H1 (cell line): ENCODE data around the gene DLL4. TPM values are rescaled to one million over a fixed set of nuclear protein-coding genes. Genes with fewer than 3 reads are reported as not detected.

Experiments used
- CTCF ChIA-PET: fragments of 300-600 bp; sonication (Branson Sonifier 250); formaldehyde crosslinking; loops from one replicate; lab custom pipeline; 2021; ENCODE audit not compliant: partially characterized antibody; lab: Charles Lee
- POLR2A ChIA-PET: fragments of 300-600 bp; sonication (Branson Sonifier 250); formaldehyde crosslinking; loops from one replicate; lab custom pipeline; 2021; ENCODE audit warnings: inconsistent platforms; ENCODE audit not compliant: partially characterized antibody; lab: Charles Lee
- DNase-seq, 2 experiments: peaks; one replicate each; pipeline versions ENCODE4 v3.0.0 to v3.0.0-alpha.2; 2010 to 2022; ENCODE audit warnings: low spot score in 2 of 2, low read depth in 1 of 2, mixed read lengths in 1 of 2
- FAIRE-seq: peaks from 2 replicates; lab custom pipeline; 2011; peaks lifted over from hg19 to GRCh38; lab: Jason Lieb, UNC
- H2AFZ ChIP-seq: 2 replicates; pipeline ENCODE4 v1.8.1; 2012; ENCODE audit warnings: low read length, inconsistent platforms
- H2AK5ac ChIP-seq: 2 replicates; pipeline ENCODE4 v1.6.1; 2013; ENCODE audit warnings: low read depth, low read length
- H2BK120ac ChIP-seq: replicated peaks from 2 replicates; pipeline ENCODE3; 2013; ENCODE audit warnings: low read depth, low read length, inconsistent platforms
- H2BK12ac ChIP-seq: 2 replicates; pipeline ENCODE4 v1.6.1; 2013; ENCODE audit warnings: low read depth, low read length
- H2BK15ac ChIP-seq: 2 replicates; pipeline ENCODE4 v1.6.1; 2013; ENCODE audit warnings: low read length
- H2BK20ac ChIP-seq: 2 replicates; pipeline ENCODE4 v1.6.1; 2013; ENCODE audit warnings: low read length
- H2BK5ac ChIP-seq: 2 replicates; pipeline ENCODE4 v1.6.1; 2013; ENCODE audit warnings: low read depth, low read length
- H3K14ac ChIP-seq: 2 replicates; pipeline ENCODE4 v1.6.1; 2013; ENCODE audit warnings: inconsistent platforms; ENCODE audit not compliant: insufficient read length
- H3K18ac ChIP-seq: 2 replicates; pipeline ENCODE4 v1.6.1; 2013; ENCODE audit warnings: low read length; ENCODE audit errors: extremely low read depth
- H3K23ac ChIP-seq: 2 replicates; pipeline ENCODE4 v1.6.1; 2013; ENCODE audit warnings: inconsistent platforms; ENCODE audit not compliant: insufficient read length
- H3K23me2 ChIP-seq: 2 replicates; pipeline ENCODE4 v1.6.1; 2013; ENCODE audit warnings: low read depth, low read length
- H3K27ac ChIP-seq: 2 replicates; pipeline ENCODE4 v1.6.1; 2011; ENCODE audit warnings: low read depth, low read length, inconsistent platforms
- H3K27me3 ChIP-seq, 4 experiments: replicated peaks in 1 of 4; 1 replicate in 1 of 4; 2 replicates in 3 of 4; pipeline versions ENCODE4 v1.6.1 to v1.8.1; 2011 to 2013; ENCODE audit warnings: low read length in 3 of 4, mild to moderate bottlenecking in 3 of 4, inconsistent platforms in 2 of 4, mixed read lengths in 2 of 4, moderate library complexity in 1 of 4; ENCODE audit not compliant: control insufficient read depth in 3 of 4, insufficient read depth in 3 of 4; ENCODE audit errors: extremely low read depth in 1 of 4
- H3K36me3 ChIP-seq, 4 experiments: 2 replicates each; pipeline versions ENCODE4 v1.6.1 to v1.8.1; 2011 to 2013; ENCODE audit warnings: mild to moderate bottlenecking in 4 of 4, low read length in 3 of 4, moderate library complexity in 2 of 4, control low read depth in 1 of 4, inconsistent platforms in 1 of 4; ENCODE audit not compliant: insufficient read depth in 4 of 4, control insufficient read depth in 2 of 4
- H3K4ac ChIP-seq: replicated peaks from 2 replicates; pipeline ENCODE3; 2013; ENCODE audit warnings: low read length, low read depth, mixed read lengths, inconsistent platforms; ENCODE audit not compliant: insufficient read length
- H3K4me1 ChIP-seq, 4 experiments: replicated peaks in 1 of 4; 1 replicate in 1 of 4; 2 replicates in 3 of 4; pipeline versions ENCODE4 v1.6.1 to v1.8.1; 2011 to 2013; ENCODE audit warnings: low read length in 3 of 4, inconsistent platforms in 2 of 4, mixed read lengths in 1 of 4; ENCODE audit not compliant: insufficient read depth in 4 of 4, control insufficient read depth in 3 of 4
- H3K4me2 ChIP-seq, 2 experiments: 2 replicates each; pipeline versions ENCODE4 v1.6.1 to v1.8.1; 2011 to 2013; ENCODE audit warnings: low read depth in 2 of 2, low read length in 2 of 2, control low read depth in 1 of 2, inconsistent platforms in 1 of 2, mild to moderate bottlenecking in 1 of 2; ENCODE audit not compliant: insufficient read depth in 1 of 2
- H3K4me3 ChIP-seq, 4 experiments: fragments of 200-600, 300-600 bp in 1 of 4; sonication (generic), shearing (Covaris generic), sonication (Bioruptor Twin) in 1 of 4; 2 replicates each; pipeline versions ENCODE4 v1.5.1 to v1.8.1; 2011 to 2016; ENCODE audit warnings: low read length in 4 of 4, low read depth in 3 of 4, control low read depth in 2 of 4, inconsistent platforms in 2 of 4, mild to moderate bottlenecking in 2 of 4, mixed read lengths in 1 of 4, moderate library complexity in 1 of 4; ENCODE audit not compliant: insufficient read depth in 2 of 4; ENCODE audit errors: extremely low read depth in 1 of 4
- H3K56ac ChIP-seq: replicated peaks from 2 replicates; pipeline ENCODE3; 2013; ENCODE audit warnings: low read depth, mild to moderate bottlenecking, mixed read lengths, low read length, inconsistent platforms; ENCODE audit not compliant: insufficient read length
- H3K79me1 ChIP-seq: 2 replicates; pipeline ENCODE4 v1.6.1; 2013; ENCODE audit warnings: low read depth, low read length, control low read depth
- H3K79me2 ChIP-seq, 2 experiments: 2 replicates each; pipeline versions ENCODE4 v1.6.1 to v1.8.1; 2012 to 2013; ENCODE audit warnings: low read length in 2 of 2, mild to moderate bottlenecking in 2 of 2, inconsistent platforms in 1 of 2; ENCODE audit not compliant: insufficient read depth in 2 of 2, control insufficient read depth in 1 of 2
- H3K9ac ChIP-seq, 4 experiments: replicated peaks in 1 of 4; 1 replicate in 1 of 4; 2 replicates in 3 of 4; pipeline versions ENCODE4 v1.6.1 to v1.8.1; 2011 to 2013; ENCODE audit warnings: low read depth in 3 of 4, low read length in 3 of 4, control low read depth in 2 of 4, mild to moderate bottlenecking in 2 of 4, moderate library complexity in 2 of 4, inconsistent platforms in 1 of 4; ENCODE audit errors: extremely low read depth in 1 of 4
- H3K9me3 ChIP-seq, 2 experiments: 2 replicates each; pipeline versions ENCODE4 v1.6.1 to v1.8.1; 2012 to 2013; ENCODE audit warnings: mild to moderate bottlenecking in 2 of 2, moderate library complexity in 2 of 2, control low read depth in 1 of 2, inconsistent platforms in 1 of 2, low read depth in 1 of 2, low read length in 1 of 2, mixed read lengths in 1 of 2; ENCODE audit not compliant: insufficient read depth in 2 of 2
- H4K20me1 ChIP-seq, 2 experiments: replicated peaks in 1 of 2; 2 replicates each; pipeline versions ENCODE3 to v1.8.1; 2011 to 2013; ENCODE audit warnings: inconsistent platforms in 2 of 2, low read length in 2 of 2, mild to moderate bottlenecking in 1 of 2; ENCODE audit not compliant: insufficient read depth in 2 of 2, control insufficient read depth in 1 of 2
- H4K5ac ChIP-seq: 2 replicates; pipeline ENCODE4 v1.6.1; 2013; ENCODE audit warnings: low read length, low read depth, mixed read lengths, inconsistent platforms; ENCODE audit not compliant: insufficient read length
- H4K8ac ChIP-seq: 2 replicates; pipeline ENCODE4 v1.8.0; 2013; ENCODE audit warnings: mild to moderate bottlenecking, moderate library complexity, low read length, inconsistent platforms; ENCODE audit not compliant: insufficient read depth; ENCODE audit errors: extremely low read depth
- H4K91ac ChIP-seq: replicated peaks from 2 replicates; pipeline ENCODE3; 2013; ENCODE audit warnings: low read length, mixed read lengths, inconsistent platforms; ENCODE audit not compliant: insufficient read length
- BACH1 ChIP-seq: IDR thresholded peaks from 2 replicates; pipeline ENCODE4 v1.6.1; 2012; ENCODE audit warnings: low read length, improper control_type of control experiment
- CREB1 ChIP-seq: IDR thresholded peaks from 2 replicates; pipeline ENCODE4 v1.6.1; 2012; ENCODE audit warnings: inconsistent platforms
- HDAC6 ChIP-seq: IDR thresholded peaks from one replicate; pipeline ENCODE4 v1.7.1; 2012; ENCODE audit warnings: low read depth, mild to moderate bottlenecking, inconsistent platforms, low read length, moderate library complexity
- JUN ChIP-seq: IDR thresholded peaks from 2 replicates; pipeline ENCODE4 v1.6.1; 2011; ENCODE audit warnings: low read depth, mild to moderate bottlenecking, improper control_type of control experiment, low read length
- NRF1 ChIP-seq: IDR thresholded peaks from 2 replicates; pipeline ENCODE4 v1.6.1; 2011; ENCODE audit warnings: mild to moderate bottlenecking, low read depth, low read length, improper control_type of control experiment
- SIX5 ChIP-seq: IDR thresholded peaks from 2 replicates; pipeline ENCODE4 v1.6.1; 2011; ENCODE audit warnings: mild to moderate bottlenecking, low read depth, low read length
- SUZ12 ChIP-seq: fragments of 200-600 bp; sonication (generic); IDR thresholded peaks from 2 replicates; pipeline ENCODE4 v1.6.1; 2012; ENCODE audit warnings: mild to moderate bottlenecking, inconsistent platforms, low read length, moderate library complexity, mixed read lengths
- TBP ChIP-seq: IDR thresholded peaks from 2 replicates; pipeline ENCODE4 v1.6.1; 2011; ENCODE audit warnings: low read depth, low read length, improper control_type of control experiment
- YY1 ChIP-seq: IDR thresholded peaks from 2 replicates; pipeline ENCODE4 v1.6.1; 2011; ENCODE audit warnings: low read depth, mild to moderate bottlenecking, low read length
- ZNF274 ChIP-seq: IDR thresholded peaks from 2 replicates; pipeline ENCODE4 v1.7.0; 2012; ENCODE audit warnings: low read length, borderline replicate concordance; ENCODE audit errors: extremely low read depth
- WGBS, 2 experiments: shearing (Covaris generic) in 1 of 2; methylation state at CpG; one replicate each; pipeline versions ENCODE4 v1.1.6 to v1.1.7; 2013 to 2015; ENCODE audit warnings: low lambda C conversion rate in 2 of 2, mixed read lengths in 2 of 2, inconsistent platforms in 1 of 2, low coverage in 1 of 2, missing lambda C conversion rate in 1 of 2; ENCODE audit not compliant: insufficient replicate concordance in 2 of 2, insufficient coverage in 1 of 2, insufficient read length in 1 of 2; ENCODE audit errors: extremely low coverage in 1 of 2, missing lambda C conversion rate in 1 of 2; 5-methylcytosine and 5-hydroxymethylcytosine counted together
- polyA plus RNA-seq, 7 experiments: library from polyadenylated mRNA; depleted of rRNA in 3 of 7; stranded (reverse) in 5 of 7; unstranded in 2 of 7; fragments of >200 nt in 5 of 7; fragments of 200-250 nt in 2 of 7; gene quantifications; 1 replicate in 5 of 7; 2 replicates in 1 of 7; 4 replicates in 1 of 7; pipeline versions ENCODE4 v1.2.1 to v1.2.3, GENCODE V29; 2011 to 2013; ENCODE audit warnings: missing spikeins in 2 of 7, mixed read lengths in 2 of 7
- total RNA-seq: library from RNA; stranded (reverse); fragmentation: NEBNext Ultra II Directional; extraction: Animal tissue kit (Norgen Biotek cat#: 25700); gene quantifications from 2 replicates; pipeline ENCODE4 v1.2.1, GENCODE V29; 2021
- TF ChIP-seq, protein P1 (sequence below): IDR thresholded peaks from 2 replicates; pipeline ENCODE4 v1.6.1; 2011; ENCODE audit warnings: low read length, improper control_type of control experiment
- TF ChIP-seq, protein P2 (sequence below): IDR thresholded peaks from 2 replicates; pipeline ENCODE4 v1.6.1; 2012; ENCODE audit warnings: inconsistent platforms

The DLL4 gene
- total and polyA plus RNA-seq, 2 of the 8 experiments (the other 6 are each of a cell fraction or from before 2014, with no cell fraction given), result 0.23 to 0.60 TPM

DNA sequence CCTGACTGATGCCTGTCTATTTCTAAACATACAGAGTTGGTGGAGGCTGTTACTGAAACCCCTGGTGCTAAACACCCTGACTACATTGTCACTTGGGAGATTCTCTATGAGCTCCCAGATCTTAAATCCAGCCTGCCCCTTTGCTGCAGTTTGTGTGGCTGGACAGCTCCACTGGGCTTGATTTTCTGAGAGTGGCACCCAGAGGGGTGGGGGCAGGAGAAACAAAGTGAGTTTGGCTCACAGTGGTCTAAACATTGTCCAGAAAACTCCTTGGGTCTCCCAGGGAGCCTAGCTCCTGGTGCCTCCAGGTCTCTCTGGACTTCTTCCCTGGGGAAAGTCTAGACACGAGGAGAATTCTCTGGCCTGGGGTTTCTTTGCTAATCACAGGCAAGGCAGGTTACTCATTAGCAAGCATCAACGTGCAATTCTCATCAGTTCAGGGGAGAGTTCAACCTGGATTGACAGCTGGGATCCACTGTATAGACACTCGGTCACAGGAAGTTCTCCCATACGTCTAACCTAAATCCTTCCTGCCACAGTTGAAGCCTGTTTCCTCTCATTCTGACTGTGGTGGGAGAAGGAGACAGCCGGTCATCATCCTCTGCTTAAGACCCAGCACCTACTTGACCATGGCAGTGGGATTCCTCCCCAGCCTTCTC lies 7.1 kb upstream of the DLL4 start:
- CTCF ChIA-PET, result interaction anchor here (0.8 to 24.4 kb wide), 4 partner anchors 17 to 99 kb away, joined by 3 to 619 read pairs (median 296); partner anchors contain the start of genes CHAC1, DLL4 and VPS18

More for the DNA sequence above, 7.1 kb upstream of the DLL4 start:
- Histone ChIP-seq H2BK120ac (no peak overlapping the region), H2BK5ac (no peak overlapping the region), H3K4me1 (peaks cover under 1 to 17% (median 14%) of the 10 kb centered on the region in 4 experiments; a peak in 6 of 7 replicates), H3K23me2 (peaks cover 8% of the 10 kb centered on the region; the same call in 1 of the 2 replicates), H3K23ac (no peak overlapping the region), H2AFZ (no peak overlapping the region), H3K79me1 (no peaks in the 10 kb centered on the region), H2BK20ac (no peak overlapping the region), H4K8ac (no peak overlapping the region), H3K4me3 (no peak overlapping the region), H3K27me3 (peaks cover 41 to 75% (median 55%) of the 10 kb centered on the region in 4 experiments), H3K56ac (no peak overlapping the region), H3K27ac (no peak overlapping the region), H2AK5ac (no peak overlapping the region), H3K4me2 (no peak overlapping the region), H3K4ac (no peak overlapping the region), H3K14ac (no peak overlapping the region), H3K79me2 (no peaks in the 10 kb centered on the region), H2BK15ac (no peak overlapping the region), H3K9me3 (no peaks in the 10 kb centered on the region), H4K5ac (no peak overlapping the region), H4K91ac (no peak overlapping the region), H2BK12ac (no peak overlapping the region), H3K36me3 (no peaks in the 10 kb centered on the region), H3K18ac (no peak overlapping the region), H3K9ac (no peak overlapping the region), H4K20me1 (peaks cover 0 to 11% of the 10 kb centered on the region in 2 experiments)
- FAIRE-seq (no peak), DNase-seq (no peak)
- 77% methylated on average over 5 of the region's 5 CpGs; no CpG with 5 or more reads in 1 of the 2 experiments for WGBS, 2 experiments
- POLR2A ChIA-PET, result interaction anchor here (0.7 to 43.8 kb wide), 5 partner anchors 7 to 33 kb away, joined by 3 to 1505 read pairs (median 6); partner anchors contain the start of genes CHAC1 and DLL4
- TF ChIP-seq SIX5 (no peak), CREB1 (no peak), NRF1 (no peak), YY1 (no peak), BACH1 (no peak), HDAC6 (no peak), SUZ12 (no peak), ZNF274 (no peak), TBP (no peak), JUN (no peak)
- TF ChIP-seq, protein P1, sequence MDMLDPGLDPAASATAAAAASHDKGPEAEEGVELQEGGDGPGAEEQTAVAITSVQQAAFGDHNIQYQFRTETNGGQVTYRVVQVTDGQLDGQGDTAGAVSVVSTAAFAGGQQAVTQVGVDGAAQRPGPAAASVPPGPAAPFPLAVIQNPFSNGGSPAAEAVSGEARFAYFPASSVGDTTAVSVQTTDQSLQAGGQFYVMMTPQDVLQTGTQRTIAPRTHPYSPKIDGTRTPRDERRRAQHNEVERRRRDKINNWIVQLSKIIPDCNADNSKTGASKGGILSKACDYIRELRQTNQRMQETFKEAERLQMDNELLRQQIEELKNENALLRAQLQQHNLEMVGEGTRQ, result no peak
- TF ChIP-seq, protein P2, sequence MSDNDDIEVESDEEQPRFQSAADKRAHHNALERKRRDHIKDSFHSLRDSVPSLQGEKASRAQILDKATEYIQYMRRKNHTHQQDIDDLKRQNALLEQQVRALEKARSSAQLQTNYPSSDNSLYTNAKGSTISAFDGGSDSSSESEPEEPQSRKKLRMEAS, result no peak
